Endodermal cell (in vitro differentiated cells): ENCODE results near the gene CRYGN. TPM values are rescaled to one million over a fixed set of nuclear protein-coding genes. Genes with fewer than 3 reads are reported as not detected.

ENCODE experiments used
- DNase-seq: peaks from one replicate; pipeline ENCODE4 v3.0.0-alpha.2; 2017
- H3K27ac ChIP-seq: 2 replicates; pipeline ENCODE4 v1.5.1; 2013; ENCODE audit warnings: mild to moderate bottlenecking, low read depth, low read length, moderate library complexity
- H3K27me3 ChIP-seq: 2 replicates; pipeline ENCODE4 v1.6.1; 2013; ENCODE audit warnings: mild to moderate bottlenecking, low read length, moderate library complexity; ENCODE audit not compliant: insufficient read depth, control insufficient read depth, poor library complexity, severe bottlenecking
- H3K36me3 ChIP-seq: 2 replicates; pipeline ENCODE4 v1.7.0; 2013; ENCODE audit warnings: mild to moderate bottlenecking, low read length, moderate library complexity; ENCODE audit not compliant: control insufficient read depth, insufficient read depth
- H3K4me1 ChIP-seq: one replicate; pipeline ENCODE4 v1.7.0; 2013; ENCODE audit warnings: low read length; ENCODE audit not compliant: control insufficient read depth, insufficient read depth
- H3K4me3 ChIP-seq: 2 replicates; pipeline ENCODE4 v1.5.1; 2013; ENCODE audit warnings: mild to moderate bottlenecking, low read length, moderate library complexity
- H3K9ac ChIP-seq: 2 replicates; pipeline ENCODE4 v1.6.1; 2013; ENCODE audit warnings: mild to moderate bottlenecking, low read length, moderate library complexity; ENCODE audit not compliant: poor library complexity, severe bottlenecking; ENCODE audit errors: extremely low read depth
- H3K9me3 ChIP-seq: 2 replicates; pipeline ENCODE4 v1.6.1; 2013; ENCODE audit warnings: mild to moderate bottlenecking, low read length, moderate library complexity; ENCODE audit not compliant: control insufficient read depth
- H3K27ac Mint-ChIP-seq: 2 replicates; pipeline ENCODE4 v1.8.0; 2020; ENCODE audit warnings: mixed read lengths
- H3K27me3 Mint-ChIP-seq: 2 replicates; pipeline ENCODE4 v1.8.0; 2021; ENCODE audit warnings: mild to moderate bottlenecking, mixed read lengths; ENCODE audit not compliant: insufficient read depth
- H3K36me3 Mint-ChIP-seq: 2 replicates; pipeline ENCODE4 v1.8.0; 2020; ENCODE audit warnings: low read depth, mixed read lengths
- H3K4me1 Mint-ChIP-seq: 2 replicates; pipeline ENCODE4 v1.8.0; 2020; ENCODE audit warnings: mixed read lengths
- H3K4me3 Mint-ChIP-seq: 2 replicates; pipeline ENCODE4 v1.8.0; 2020; ENCODE audit warnings: mild to moderate bottlenecking, moderate library complexity, mixed read lengths
- H3K9me3 Mint-ChIP-seq: 2 replicates; pipeline ENCODE4 v1.8.0; 2020; ENCODE audit warnings: mild to moderate bottlenecking, mixed read lengths
- WGBS, 2 experiments: methylation state at CpG; one replicate each; pipeline versions ENCODE4 v1.1.5 to v1.1.7; 2013; ENCODE audit warnings: missing lambda C conversion rate in 2 of 2, mixed read lengths in 1 of 2; ENCODE audit not compliant: insufficient coverage in 1 of 2, insufficient read length in 1 of 2; 5-methylcytosine and 5-hydroxymethylcytosine counted together
- total RNA-seq, 2 donors: library from RNA; stranded (reverse); fragmentation: NEBNext Ultra II Directional in 1 of 2; extraction: Animal tissue kit (Norgen Biotek cat#: 25700) in 1 of 2; gene quantifications; 2 replicates in 1 of 2; 3 replicates in 1 of 2; pipeline ENCODE4 v1.2.1, GENCODE V29; 2021
- TF ChIP-seq, protein P1 (sequence below): fragments of 200-600 bp; sonication (generic); conservative IDR thresholded peaks from 2 replicates; pipeline ENCODE4 v1.5.0; 2021; ENCODE audit warnings: antibody characterized with exemption, mild to moderate bottlenecking

CRYGN gene
- total RNA-seq, 2 donors from 2014 or later, result 2.3 to 4.4 TPM

DNA sequence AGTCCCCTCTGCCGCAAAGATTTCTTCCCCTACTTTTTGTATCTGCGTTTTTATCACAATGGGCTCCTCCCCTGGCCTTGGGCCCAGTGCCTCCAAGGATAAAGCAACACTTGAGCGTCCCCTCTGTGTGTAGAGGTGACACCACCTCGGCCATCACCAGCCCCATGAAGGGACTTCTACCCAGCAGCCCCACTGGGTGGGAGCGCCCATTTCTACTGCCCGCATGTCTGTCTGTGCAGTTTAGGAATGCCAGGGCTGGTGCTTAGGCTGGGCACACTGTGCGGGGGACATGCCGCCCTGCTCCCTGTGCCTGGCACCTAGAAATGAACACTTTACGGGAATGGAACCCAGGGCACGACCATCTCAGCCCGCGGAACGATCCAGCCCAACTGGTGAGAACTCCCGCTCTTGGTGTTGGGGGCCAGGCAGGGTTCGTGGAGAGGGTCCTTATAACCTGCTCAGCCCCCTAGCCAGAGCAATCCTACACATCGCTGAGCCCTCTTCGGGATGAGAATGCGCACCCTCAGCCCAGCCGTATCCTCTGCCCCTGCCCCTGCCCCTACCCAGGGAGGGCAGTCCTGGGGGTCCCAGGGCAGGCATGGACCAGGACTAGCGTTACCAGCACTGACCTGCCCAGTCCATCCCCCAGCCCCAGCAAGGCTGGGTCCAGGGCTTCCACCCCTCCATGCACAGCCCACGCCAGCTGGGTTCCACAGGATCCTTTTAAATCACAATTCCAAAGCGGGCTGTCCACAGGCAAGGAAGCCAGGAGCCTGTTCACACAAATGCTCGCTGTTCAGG is 12.8 kb downstream of the CRYGN start:
- H3K27ac ChIP-seq, result no peak overlapping the region
- TF ChIP-seq, protein P1, sequence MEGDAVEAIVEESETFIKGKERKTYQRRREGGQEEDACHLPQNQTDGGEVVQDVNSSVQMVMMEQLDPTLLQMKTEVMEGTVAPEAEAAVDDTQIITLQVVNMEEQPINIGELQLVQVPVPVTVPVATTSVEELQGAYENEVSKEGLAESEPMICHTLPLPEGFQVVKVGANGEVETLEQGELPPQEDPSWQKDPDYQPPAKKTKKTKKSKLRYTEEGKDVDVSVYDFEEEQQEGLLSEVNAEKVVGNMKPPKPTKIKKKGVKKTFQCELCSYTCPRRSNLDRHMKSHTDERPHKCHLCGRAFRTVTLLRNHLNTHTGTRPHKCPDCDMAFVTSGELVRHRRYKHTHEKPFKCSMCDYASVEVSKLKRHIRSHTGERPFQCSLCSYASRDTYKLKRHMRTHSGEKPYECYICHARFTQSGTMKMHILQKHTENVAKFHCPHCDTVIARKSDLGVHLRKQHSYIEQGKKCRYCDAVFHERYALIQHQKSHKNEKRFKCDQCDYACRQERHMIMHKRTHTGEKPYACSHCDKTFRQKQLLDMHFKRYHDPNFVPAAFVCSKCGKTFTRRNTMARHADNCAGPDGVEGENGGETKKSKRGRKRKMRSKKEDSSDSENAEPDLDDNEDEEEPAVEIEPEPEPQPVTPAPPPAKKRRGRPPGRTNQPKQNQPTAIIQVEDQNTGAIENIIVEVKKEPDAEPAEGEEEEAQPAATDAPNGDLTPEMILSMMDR, result no peak
- peaks cover 31% of the 10 kb centered on the region for H3K4me1 ChIP-seq
- no peaks in the 10 kb centered on the region for H3K36me3 ChIP-seq
- peaks cover 1% of the 10 kb centered on the region for H3K27me3 Mint-ChIP-seq
- no peak overlapping the region for H3K4me3 Mint-ChIP-seq
- 94 to 95% methylated on average over 13 to 23 of the region's 23 CpGs for WGBS, 2 experiments
- H3K9ac ChIP-seq, result no peak overlapping the region
- no peak for DNase-seq
- no peak overlapping the region for H3K4me3 ChIP-seq
- H3K4me1 Mint-ChIP-seq, result peaks cover 68% of the 10 kb centered on the region
- H3K27me3 ChIP-seq, result no peaks in the 10 kb centered on the region
- peak overlapping the region; percentile 2 for H3K27ac Mint-ChIP-seq
- peaks cover 3% of the 10 kb centered on the region for H3K9me3 Mint-ChIP-seq
- peaks cover 4% of the 10 kb centered on the region for H3K9me3 ChIP-seq
- H3K36me3 Mint-ChIP-seq, result peaks cover under 1% of the 10 kb centered on the region

DNA sequence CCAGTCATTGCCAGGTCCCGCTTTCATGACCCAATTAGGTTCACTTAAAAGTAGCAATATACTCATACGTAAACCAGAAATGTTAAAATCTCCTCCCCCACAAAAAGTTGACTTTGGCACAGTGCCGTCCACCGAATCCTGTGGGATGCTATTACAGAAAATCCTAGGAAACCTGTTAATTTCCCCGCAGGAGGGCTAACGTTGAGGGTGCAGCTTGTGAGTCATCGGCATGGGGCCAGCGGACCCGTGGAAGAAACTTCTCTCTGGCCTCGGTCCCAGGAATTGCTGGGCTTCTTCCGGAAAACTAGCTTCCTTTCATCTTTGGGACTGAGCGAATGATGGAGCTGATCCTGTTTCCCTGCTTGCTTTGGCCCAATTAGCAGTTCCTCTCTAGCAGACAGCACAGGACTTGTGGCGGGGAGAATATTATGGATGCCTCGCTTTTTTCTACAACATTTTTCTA is 13.5 kb downstream of the CRYGN start:
- H3K9me3 Mint-ChIP-seq, result peaks cover 10% of the 10 kb centered on the region
- H3K9me3 ChIP-seq, result peaks cover 11% of the 10 kb centered on the region
- no peak overlapping the region for H3K4me3 ChIP-seq
- no peak overlapping the region for H3K27ac ChIP-seq
- H3K9ac ChIP-seq, result no peak overlapping the region
- no peak overlapping the region for H3K4me3 Mint-ChIP-seq
- H3K27me3 Mint-ChIP-seq, result peaks cover 6% of the 10 kb centered on the region
- H3K36me3 Mint-ChIP-seq, result peaks cover 4% of the 10 kb centered on the region
- peak overlapping the region; percentile 2 for H3K27ac Mint-ChIP-seq
- WGBS, 2 experiments, result 76 to 82% methylated on average over 8 to 14 of the region's 14 CpGs
- TF ChIP-seq, protein P1, result no peak
- H3K4me1 ChIP-seq, result peaks cover 34% of the 10 kb centered on the region
- DNase-seq, result no peak
- H3K36me3 ChIP-seq, result no peaks in the 10 kb centered on the region
- H3K4me1 Mint-ChIP-seq, result peaks cover 73% of the 10 kb centered on the region
- no peaks in the 10 kb centered on the region for H3K27me3 ChIP-seq

DNA sequence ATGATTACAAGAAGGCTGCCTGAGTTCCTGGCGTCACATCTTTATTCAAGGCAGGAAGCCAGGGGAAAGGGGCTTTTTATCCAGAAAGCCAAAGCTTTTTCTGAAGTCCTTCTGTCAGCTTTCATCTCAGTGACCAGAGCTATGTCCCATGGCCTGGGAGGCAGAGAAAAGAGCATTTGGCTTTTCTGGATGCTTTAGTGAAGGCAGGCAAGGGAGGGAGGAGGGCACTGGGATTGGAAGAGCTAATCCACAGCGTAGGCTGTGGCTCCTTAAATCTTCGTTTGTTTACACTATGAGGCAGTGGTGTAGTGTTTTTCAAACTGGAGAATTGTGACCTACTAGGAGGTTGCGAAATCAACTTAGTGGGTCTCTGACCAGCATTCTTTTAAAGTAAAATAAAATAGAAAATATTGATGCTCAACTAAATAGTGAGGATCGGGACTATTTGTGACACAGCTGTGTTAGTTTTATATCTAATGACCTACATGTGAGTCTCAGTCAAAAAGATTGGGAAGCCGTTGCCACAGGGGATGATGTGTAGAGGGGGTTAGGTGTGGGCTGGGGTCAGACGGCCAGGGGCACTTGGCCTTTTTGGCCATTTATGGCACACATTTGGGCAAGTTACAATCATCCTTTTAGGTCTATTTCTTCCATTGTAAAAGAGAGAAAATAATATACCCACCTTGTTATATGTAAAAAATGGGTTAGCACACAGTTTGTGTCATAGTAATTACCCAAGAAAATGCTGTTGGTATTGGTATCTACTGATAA is 14.1 kb downstream of the CRYGN start:
- Histone ChIP-seq H3K9ac (no peak overlapping the region), H3K4me3 (no peak overlapping the region), H3K4me1 (peaks cover 34% of the 10 kb centered on the region), H3K27ac (no peak overlapping the region), H3K9me3 (peaks cover 16% of the 10 kb centered on the region), H3K36me3 (no peaks in the 10 kb centered on the region), H3K27me3 (no peaks in the 10 kb centered on the region)
- H3K27ac Mint-ChIP-seq, result no peak overlapping the region
- WGBS, 2 experiments, result 71 to 76% methylated on average over 5 to 7 of the region's 7 CpGs
- H3K9me3 Mint-ChIP-seq, result peaks cover 13% of the 10 kb centered on the region
- H3K4me1 Mint-ChIP-seq, result peaks cover 73% of the 10 kb centered on the region
- no peak overlapping the region for H3K4me3 Mint-ChIP-seq
- H3K36me3 Mint-ChIP-seq, result peaks cover 4% of the 10 kb centered on the region
- no peak for DNase-seq
- H3K27me3 Mint-ChIP-seq, result peaks cover 6% of the 10 kb centered on the region
- TF ChIP-seq, protein P1, result no peak
